ENCODE measurements around the gene HS3ST5.

The HS3ST5 gene

DNA sequence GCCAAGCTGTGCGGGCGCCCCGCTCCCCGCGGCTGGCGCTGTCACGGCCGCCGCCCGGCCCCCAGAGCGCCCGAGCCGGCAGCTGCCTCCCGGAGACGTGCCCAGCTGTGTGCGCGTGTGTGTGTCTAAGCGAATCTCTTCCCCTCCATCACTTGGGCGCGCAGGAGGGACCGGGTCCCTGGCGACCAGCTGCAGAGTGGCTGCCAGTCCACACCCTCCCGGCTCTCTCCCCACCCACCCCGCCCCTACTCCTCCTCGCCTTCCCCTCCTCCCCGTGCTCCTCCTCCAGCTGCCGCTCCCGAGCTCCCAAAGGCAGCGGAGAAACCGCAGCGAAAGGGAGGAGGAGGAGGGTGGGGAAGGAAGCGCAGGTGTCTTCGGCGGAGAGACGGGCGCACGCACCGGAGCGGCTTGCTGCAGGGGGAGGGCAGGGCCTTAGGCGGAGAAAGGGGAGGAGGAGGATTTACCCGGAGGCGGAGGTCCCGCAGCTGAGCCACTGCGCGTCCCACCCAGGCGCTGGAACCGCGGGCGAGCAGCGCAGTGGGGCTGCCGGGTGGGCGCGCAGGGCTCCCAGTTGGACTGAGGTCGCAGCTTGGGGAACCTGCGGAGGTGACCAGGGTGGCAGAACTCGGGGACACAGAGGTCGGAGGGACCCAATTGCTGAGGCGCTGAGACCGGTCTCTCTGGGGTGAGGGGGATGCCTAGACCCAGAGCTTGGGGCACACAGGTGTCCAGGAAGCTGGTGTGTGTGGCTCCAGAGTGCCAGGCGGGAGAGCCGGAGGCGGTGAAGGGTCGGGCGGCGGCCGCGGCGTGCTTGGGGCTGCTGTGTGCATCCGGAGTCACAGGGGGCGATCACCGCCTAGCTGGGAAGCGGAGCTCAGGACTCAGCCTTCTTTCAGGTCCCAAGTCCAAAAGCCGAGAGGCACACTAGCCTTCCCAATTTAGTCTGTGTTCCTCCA, at the start of gene HS3ST5:
Gene HS3ST5 (minus strand): TSS at position 198 of the 956 bp plus-strand sequence. CDS start 280,178 bp downstream, outside the sequence.
- no peaks in the 10 kb centered on the region for H3K9me3 ChIP-seq (ENCODE audit: insufficient read depth, low read length)
- peak within 1 kb of the TSS; percentile 36 for H3K27ac ChIP-seq (ENCODE audit: low read length)
- peak within 1 kb of the TSS; percentile 81 for H2AFZ ChIP-seq (ENCODE audit: low read depth, low read length)
- H3K4me3 ChIP-seq (ENCODE audit: low read length) = peak within 1 kb of the TSS; percentile 99
- no peaks in the 10 kb centered on the region for H3K79me2 ChIP-seq (ENCODE audit: low read length)
- TF ChIP-seq, protein P1, sequence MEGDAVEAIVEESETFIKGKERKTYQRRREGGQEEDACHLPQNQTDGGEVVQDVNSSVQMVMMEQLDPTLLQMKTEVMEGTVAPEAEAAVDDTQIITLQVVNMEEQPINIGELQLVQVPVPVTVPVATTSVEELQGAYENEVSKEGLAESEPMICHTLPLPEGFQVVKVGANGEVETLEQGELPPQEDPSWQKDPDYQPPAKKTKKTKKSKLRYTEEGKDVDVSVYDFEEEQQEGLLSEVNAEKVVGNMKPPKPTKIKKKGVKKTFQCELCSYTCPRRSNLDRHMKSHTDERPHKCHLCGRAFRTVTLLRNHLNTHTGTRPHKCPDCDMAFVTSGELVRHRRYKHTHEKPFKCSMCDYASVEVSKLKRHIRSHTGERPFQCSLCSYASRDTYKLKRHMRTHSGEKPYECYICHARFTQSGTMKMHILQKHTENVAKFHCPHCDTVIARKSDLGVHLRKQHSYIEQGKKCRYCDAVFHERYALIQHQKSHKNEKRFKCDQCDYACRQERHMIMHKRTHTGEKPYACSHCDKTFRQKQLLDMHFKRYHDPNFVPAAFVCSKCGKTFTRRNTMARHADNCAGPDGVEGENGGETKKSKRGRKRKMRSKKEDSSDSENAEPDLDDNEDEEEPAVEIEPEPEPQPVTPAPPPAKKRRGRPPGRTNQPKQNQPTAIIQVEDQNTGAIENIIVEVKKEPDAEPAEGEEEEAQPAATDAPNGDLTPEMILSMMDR (IDR thresholded peaks at IDR 0.05; ENCODE audit: low read depth, low read length) = peak; percentile 42
- TF ChIP-seq EZH2phosphoT487 (IDR thresholded peaks at IDR 0.05; ENCODE audit: low read depth) = no peak
- H3K4me1 ChIP-seq (ENCODE audit: low read length) = peaks cover 20% of the 10 kb centered on the region
- peak within 1 kb of the TSS; percentile 73 for H3K9ac ChIP-seq (ENCODE audit: low read length)
- no peaks in the 10 kb centered on the region for H4K20me1 ChIP-seq (ENCODE audit: insufficient read depth, low read length)
- H3K4me2 ChIP-seq (ENCODE audit: low read length) = peak within 1 kb of the TSS; percentile 88
- no peaks in the 10 kb centered on the region for H3K36me3 ChIP-seq (replicated peaks; ENCODE audit: low read depth, low read length)
- H3K27me3 ChIP-seq (ENCODE audit: low read depth, low read length) = no peaks in the 10 kb centered on the region

DNA sequence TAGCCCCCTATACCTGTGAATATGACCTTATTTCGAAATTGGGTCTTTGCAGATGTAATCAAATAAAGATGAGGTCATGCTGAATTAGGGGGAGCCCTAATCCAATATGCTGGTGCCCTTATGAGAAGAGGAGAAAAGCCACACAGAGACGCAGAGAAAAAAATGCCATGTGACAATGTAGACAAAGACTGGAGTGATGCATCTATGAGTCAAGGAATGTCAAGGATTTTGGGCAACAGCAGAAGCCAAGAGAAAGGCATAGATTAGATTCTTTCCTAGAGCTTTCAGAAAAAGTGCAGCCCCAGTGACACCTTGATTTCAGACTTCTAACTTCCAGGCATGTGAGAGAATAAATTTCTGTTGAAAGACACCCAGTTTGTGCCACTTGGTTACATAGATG, 47.4 kb upstream of the HS3ST5 start:
- H3K9me3 ChIP-seq (ENCODE audit: insufficient read depth, low read length) = no peaks in the 10 kb centered on the region
- no peak overlapping the region for H3K4me2 ChIP-seq (ENCODE audit: low read length)
- H3K9ac ChIP-seq (ENCODE audit: low read length) = no peak overlapping the region
- no peak overlapping the region for H3K4me3 ChIP-seq (ENCODE audit: low read length)
- no peaks in the 10 kb centered on the region for H4K20me1 ChIP-seq (ENCODE audit: insufficient read depth, low read length)
- TF ChIP-seq EZH2phosphoT487 (IDR thresholded peaks at IDR 0.05; ENCODE audit: low read depth) = no peak
- TF ChIP-seq, protein P1 (IDR thresholded peaks at IDR 0.05; ENCODE audit: low read depth, low read length) = no peak
- H3K36me3 ChIP-seq (replicated peaks; ENCODE audit: low read depth, low read length) = no peaks in the 10 kb centered on the region
- H2AFZ ChIP-seq (ENCODE audit: low read depth, low read length) = no peak overlapping the region
- no peaks in the 10 kb centered on the region for H3K79me2 ChIP-seq (ENCODE audit: low read length)
- H3K27ac ChIP-seq (ENCODE audit: low read length) = no peak overlapping the region
- peaks cover 10% of the 10 kb centered on the region for H3K4me1 ChIP-seq (ENCODE audit: low read length)
- H3K27me3 ChIP-seq (ENCODE audit: low read depth, low read length) = no peaks in the 10 kb centered on the region

- Histone ChIP-seq H3K27ac (ENCODE audit: low read length) (no peak overlapping the region), H3K27me3 (ENCODE audit: low read depth, low read length) (no peaks in the 10 kb centered on the region), H2AFZ (ENCODE audit: low read depth, low read length) (no peak overlapping the region), H4K20me1 (ENCODE audit: insufficient read depth, low read length) (no peaks in the 10 kb centered on the region), H3K4me2 (ENCODE audit: low read length) (no peak overlapping the region), H3K36me3 (replicated peaks; ENCODE audit: low read depth, low read length) (no peaks in the 10 kb centered on the region), H3K79me2 (ENCODE audit: low read length) (no peaks in the 10 kb centered on the region), H3K4me1 (ENCODE audit: low read length) (peaks cover 10% of the 10 kb centered on the region), H3K9ac (ENCODE audit: low read length) (no peak overlapping the region), H3K4me3 (ENCODE audit: low read length) (no peak overlapping the region), H3K9me3 (ENCODE audit: insufficient read depth, low read length) (no peaks in the 10 kb centered on the region)
- TF ChIP-seq EZH2phosphoT487 (IDR thresholded peaks at IDR 0.05; ENCODE audit: low read depth) = no peak
- TF ChIP-seq, protein P1 (IDR thresholded peaks at IDR 0.05; ENCODE audit: low read depth, low read length) = no peak
Measured at GRCh38 chr6:114389111-114389510, 46.3 kb upstream of the HS3ST5 start.

GRCh38 chr6:114382406-114382805, 39.6 kb upstream of the HS3ST5 start:
- Histone ChIP-seq H3K4me1 (ENCODE audit: low read length) (no peaks in the 10 kb centered on the region), H4K20me1 (ENCODE audit: insufficient read depth, low read length) (no peaks in the 10 kb centered on the region), H3K27ac (ENCODE audit: low read length) (no peak overlapping the region), H3K9ac (ENCODE audit: low read length) (no peak overlapping the region), H3K27me3 (ENCODE audit: low read depth, low read length) (no peaks in the 10 kb centered on the region), H3K4me2 (ENCODE audit: low read length) (no peak overlapping the region), H3K36me3 (replicated peaks; ENCODE audit: low read depth, low read length) (no peaks in the 10 kb centered on the region), H2AFZ (ENCODE audit: low read depth, low read length) (no peak overlapping the region), H3K79me2 (ENCODE audit: low read length) (no peaks in the 10 kb centered on the region), H3K9me3 (ENCODE audit: insufficient read depth, low read length) (no peaks in the 10 kb centered on the region), H3K4me3 (ENCODE audit: low read length) (no peak overlapping the region)
- TF ChIP-seq, protein P1 (IDR thresholded peaks at IDR 0.05; ENCODE audit: low read depth, low read length) = no peak
- TF ChIP-seq EZH2phosphoT487 (IDR thresholded peaks at IDR 0.05; ENCODE audit: low read depth) = no peak

Measured in OCI-LY3 (cell line).